ENCODE results near the gene CHD5.

The CHD5 gene

GRCh38 chr1:6073480-6074053 lies 106.6 kb downstream of the CHD5 start:
- no peak for DNase-seq (ENCODE audit: low read depth)
- TF ChIP-seq CTCF (IDR thresholded peaks at IDR 0.05; ENCODE audit: low read depth, low read length) (no peak), MAX (IDR thresholded peaks at IDR 0.05; ENCODE audit: low read depth, low read length) (no peak), POLR2A (IDR thresholded peaks at IDR 0.05; ENCODE audit: extremely low read depth, insufficient read length) (no peak)
- H3K4me3 ChIP-seq (ENCODE audit: low read depth, low read length) = no peak overlapping the region

GRCh38 chr1:6072774-6073479 lies 107.2 kb downstream of the CHD5 start:
- no peak for DNase-seq (ENCODE audit: low read depth)
- no peak for TF ChIP-seq POLR2A (IDR thresholded peaks at IDR 0.05; ENCODE audit: extremely low read depth, insufficient read length)
- no peak overlapping the region for H3K4me3 ChIP-seq (ENCODE audit: low read depth, low read length)

- no peak for DNase-seq (ENCODE audit: low read depth)
- TF ChIP-seq MYC (IDR thresholded peaks at IDR 0.05; ENCODE audit: low read depth, low read length) = no peak
- TF ChIP-seq MAX (IDR thresholded peaks at IDR 0.05; ENCODE audit: low read depth, low read length) = no peak
- TF ChIP-seq POLR2A (IDR thresholded peaks at IDR 0.05; ENCODE audit: extremely low read depth, insufficient read length) = no peak
- no peak for TF ChIP-seq CTCF (IDR thresholded peaks at IDR 0.05; ENCODE audit: low read depth, low read length)
- no peak overlapping the region for H3K4me3 ChIP-seq (ENCODE audit: low read depth, low read length)
Observed at GRCh38 chr1:6071219-6071618, 108.9 kb downstream of the CHD5 start.

GRCh38 chr1:6070450-6070974 lies 109.6 kb downstream of the CHD5 start:
- no peak for DNase-seq (ENCODE audit: low read depth)
- H3K4me3 ChIP-seq (ENCODE audit: low read depth, low read length) = no peak overlapping the region
- TF ChIP-seq POLR2A (IDR thresholded peaks at IDR 0.05; ENCODE audit: extremely low read depth, insufficient read length) (no peak), MYC (IDR thresholded peaks at IDR 0.05; ENCODE audit: low read depth, low read length) (no peak), MAX (IDR thresholded peaks at IDR 0.05; ENCODE audit: low read depth, low read length) (no peak), CTCF (IDR thresholded peaks at IDR 0.05; ENCODE audit: low read depth, low read length) (no peak)

- H3K4me3 ChIP-seq (ENCODE audit: low read depth, low read length) = no peak overlapping the region
- no peak for DNase-seq (ENCODE audit: low read depth)
- TF ChIP-seq MAX (IDR thresholded peaks at IDR 0.05; ENCODE audit: low read depth, low read length) = no peak
Observed at GRCh38 chr1:6069573-6069972, 110.5 kb downstream of the CHD5 start.

GRCh38 chr1:6068932-6069331 lies 111.2 kb downstream of the CHD5 start:
- H3K4me3 ChIP-seq (ENCODE audit: low read depth, low read length) = no peak overlapping the region
- DNase-seq (ENCODE audit: low read depth) = no peak
- TF ChIP-seq MAX (IDR thresholded peaks at IDR 0.05; ENCODE audit: low read depth, low read length) (no peak), CTCF (IDR thresholded peaks at IDR 0.05; ENCODE audit: low read depth, low read length) (no peak), MYC (IDR thresholded peaks at IDR 0.05; ENCODE audit: low read depth, low read length) (no peak), POLR2A (IDR thresholded peaks at IDR 0.05; ENCODE audit: extremely low read depth, insufficient read length) (no peak)
